Loucy (cell line): Measurements from ENCODE around the gene CACNA1C.

ENCODE experiments used
- H2AFZ ChIP-seq: fragments of 200-600 bp; sonication (generic); 2 replicates; pipeline ENCODE4 v1.6.0; 2016; ENCODE audit warnings: antibody characterized with exemption, mild to moderate bottlenecking, low read length, moderate library complexity
- H3F3A ChIP-seq: fragments of 200-600 bp; 2 replicates; pipeline ENCODE4 v1.6.0; 2016; ENCODE audit warnings: antibody characterized with exemption, low read depth, mild to moderate bottlenecking
- H3K27me3 ChIP-seq: fragments of 200-600 bp; sonication (generic); 2 replicates; pipeline ENCODE4 v1.6.1; 2014; ENCODE audit warnings: low read length, mild to moderate bottlenecking; ENCODE audit not compliant: insufficient read depth, poor library complexity, severe bottlenecking
- H3K36me3 ChIP-seq: fragments of 200-600 bp; sonication (generic); 2 replicates; pipeline ENCODE4 v1.6.1; 2016; ENCODE audit warnings: low read length; ENCODE audit not compliant: insufficient read depth
- H3K4me1 ChIP-seq: fragments of 200-600 bp; sonication (generic); 2 replicates; pipeline ENCODE4 v1.5.1; 2014; ENCODE audit warnings: low read length, mild to moderate bottlenecking; ENCODE audit not compliant: insufficient read depth, poor library complexity, severe bottlenecking
- H3K4me2 ChIP-seq: fragments of 200-600 bp; sonication (generic); 2 replicates; pipeline ENCODE4 v1.6.0; 2014; ENCODE audit warnings: antibody characterized with exemption, low read length, low read depth, mild to moderate bottlenecking; ENCODE audit not compliant: poor library complexity, severe bottlenecking
- H3K4me3 ChIP-seq: fragments of 200-600 bp; sonication (generic); 2 replicates; pipeline ENCODE4 v1.5.1; 2014; ENCODE audit warnings: low read length, mild to moderate bottlenecking, mixed read lengths; ENCODE audit not compliant: poor library complexity, severe bottlenecking
- H3K79me2 ChIP-seq: fragments of 200-600 bp; sonication (generic); 2 replicates; pipeline ENCODE4 v1.6.1; 2014; ENCODE audit warnings: low read length; ENCODE audit not compliant: insufficient read depth
- H3K9ac ChIP-seq: fragments of 200-600 bp; sonication (generic); 2 replicates; pipeline ENCODE4 v1.6.0; 2014; ENCODE audit warnings: mild to moderate bottlenecking, low read depth, low read length, moderate library complexity; ENCODE audit not compliant: poor library complexity, severe bottlenecking
- H3K9me2 ChIP-seq: fragments of 200-600 bp; sonication (generic); replicated peaks from 2 replicates; pipeline ENCODE4 v1.6.1; 2016; ENCODE audit warnings: low read depth, low read length, mixed read lengths
- H3K9me3 ChIP-seq: fragments of 200-600 bp; sonication (generic); 2 replicates; pipeline ENCODE4 v1.6.1; 2014; ENCODE audit warnings: mild to moderate bottlenecking, antibody characterized with exemption, low read length, low read depth; ENCODE audit not compliant: insufficient read depth
- H4K20me1 ChIP-seq: fragments of 200-600 bp; sonication (generic); 2 replicates; pipeline ENCODE4 v1.6.0; 2014; ENCODE audit warnings: antibody characterized with exemption, low read length, mild to moderate bottlenecking; ENCODE audit not compliant: insufficient read depth, poor library complexity, severe bottlenecking
- CTCF ChIP-seq: fragments of 200-600 bp; sonication (generic); conservative IDR thresholded peaks from 2 replicates; pipeline ENCODE4 v1.5.1; 2014; ENCODE audit warnings: mild to moderate bottlenecking, antibody characterized with exemption, low read length
- EZH2phosphoT487 ChIP-seq: fragments of 200-600 bp; IDR thresholded peaks from 2 replicates; pipeline ENCODE4 v1.6.1; 2018; ENCODE audit warnings: antibody characterized with exemption, mild to moderate bottlenecking, moderate library complexity, borderline replicate concordance

CACNA1C gene

DNA sequence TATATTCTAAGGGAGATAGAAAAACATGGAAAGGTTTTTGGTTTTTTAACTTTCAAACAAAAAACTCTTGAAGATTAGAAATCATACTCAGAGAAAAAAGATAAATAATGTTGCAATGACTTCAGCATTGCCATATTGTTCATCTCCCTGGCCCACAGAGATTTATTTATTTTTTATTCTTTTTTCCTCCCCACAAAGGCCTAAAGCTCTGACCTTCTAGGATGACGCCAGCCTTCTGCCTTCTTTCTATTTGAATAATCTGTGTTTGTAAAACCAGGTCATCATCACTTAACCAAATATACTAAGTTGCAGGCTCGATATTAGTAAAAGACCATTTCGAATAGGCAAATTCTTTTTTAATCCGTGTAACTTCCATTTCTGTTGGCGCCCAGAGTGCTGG lies 44.1 kb upstream of the CACNA1C start:
- Histone ChIP-seq H3K9me2 (no peaks in the 10 kb centered on the region), H3K4me3 (no peak overlapping the region), H3F3A (no peaks in the 10 kb centered on the region), H2AFZ (no peak overlapping the region), H3K9me3 (no peaks in the 10 kb centered on the region), H4K20me1 (no peaks in the 10 kb centered on the region), H3K79me2 (peaks cover 1% of the 10 kb centered on the region; the same call in 1 of the 2 replicates), H3K27me3 (no peaks in the 10 kb centered on the region), H3K36me3 (no peaks in the 10 kb centered on the region), H3K4me1 (peaks cover 5% of the 10 kb centered on the region), H3K9ac (no peak overlapping the region), H3K4me2 (no peak overlapping the region)
- TF ChIP-seq CTCF, result no peak
- TF ChIP-seq EZH2phosphoT487, result no peak

DNA sequence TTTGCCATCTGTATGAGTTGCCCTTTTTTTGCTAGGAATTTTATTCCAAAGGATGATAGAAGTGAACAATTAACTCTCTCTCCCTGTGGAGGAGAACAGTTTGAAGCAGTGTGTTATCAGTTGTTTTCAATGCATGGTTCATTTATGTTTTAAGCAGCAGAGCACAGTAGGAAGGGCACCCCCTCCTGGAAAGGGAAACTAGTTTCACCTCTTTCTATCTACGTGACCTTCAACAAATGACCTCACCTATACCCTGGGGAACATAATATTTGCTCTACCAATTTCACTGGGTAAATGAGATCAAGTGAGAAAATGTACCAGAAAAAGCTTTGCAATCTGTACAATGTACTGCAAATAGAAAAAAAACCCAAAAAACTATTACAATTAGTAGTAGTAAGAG lies 43.2 kb upstream of the CACNA1C start:
- no peak overlapping the region for H3K4me3 ChIP-seq
- H4K20me1 ChIP-seq, result no peaks in the 10 kb centered on the region
- no peaks in the 10 kb centered on the region for H3K9me2 ChIP-seq
- H3F3A ChIP-seq, result no peaks in the 10 kb centered on the region
- H3K9ac ChIP-seq, result no peak overlapping the region
- H3K9me3 ChIP-seq, result no peaks in the 10 kb centered on the region
- H3K4me1 ChIP-seq, result peaks cover 4% of the 10 kb centered on the region
- peak overlapping the region; percentile 70; the same call in 1 of the 2 replicates for H2AFZ ChIP-seq
- H3K27me3 ChIP-seq, result no peaks in the 10 kb centered on the region
- no peak overlapping the region for H3K4me2 ChIP-seq
- H3K36me3 ChIP-seq, result no peaks in the 10 kb centered on the region
- TF ChIP-seq CTCF, result peak; percentile 60
- TF ChIP-seq EZH2phosphoT487, result no peak
- no peaks in the 10 kb centered on the region for H3K79me2 ChIP-seq

DNA sequence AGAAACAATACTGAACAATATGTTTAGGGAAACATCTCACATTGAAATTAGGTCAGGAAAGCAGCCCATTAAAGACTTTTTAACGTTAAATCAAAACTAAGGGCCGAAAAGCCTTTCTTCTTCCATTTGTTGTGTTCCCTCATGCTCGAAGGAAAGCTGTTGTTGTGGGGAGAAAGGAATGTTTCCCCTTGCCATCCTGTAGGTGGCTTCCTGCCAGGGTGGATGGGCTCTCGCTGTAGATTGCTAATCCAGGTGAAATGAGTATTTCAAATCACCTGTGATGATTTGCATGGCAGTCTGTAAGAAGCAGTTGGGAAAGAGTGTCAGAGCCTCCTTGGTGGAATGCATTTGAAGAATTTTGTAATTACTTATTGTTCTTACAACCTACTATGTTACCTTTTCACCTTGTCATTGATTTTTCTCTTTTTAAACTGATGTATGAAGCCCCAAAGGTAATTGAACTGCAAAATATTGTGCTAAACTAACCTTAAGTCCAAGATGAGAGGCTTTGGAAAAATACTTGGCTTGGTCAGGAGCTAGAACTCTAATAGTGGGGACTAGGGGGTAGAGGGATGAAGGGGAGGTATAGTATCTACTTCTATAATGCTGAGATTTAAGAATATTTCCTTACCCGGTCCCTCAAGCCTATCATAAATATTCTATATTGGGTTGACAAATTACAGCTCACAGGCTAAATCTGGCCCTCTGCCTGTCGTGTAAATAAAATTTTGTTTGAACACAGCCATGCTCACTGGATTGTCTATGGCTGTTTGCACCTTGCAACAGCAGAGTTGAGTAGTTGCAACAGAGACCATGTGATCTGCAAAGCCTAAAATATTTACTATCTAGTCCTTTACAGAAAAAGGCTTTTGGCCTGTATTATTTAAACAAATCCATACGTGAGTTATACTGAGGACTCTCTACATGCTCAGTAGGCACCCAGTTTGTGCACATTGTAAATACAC lies 40.9 kb upstream of the CACNA1C start:
- Histone ChIP-seq H2AFZ (no peak overlapping the region), H3F3A (no peaks in the 10 kb centered on the region)
- TF ChIP-seq CTCF (peak; percentile 38; the same call in 1 of the 2 replicates), EZH2phosphoT487 (no peak)

More for the DNA sequence above, 40.9 kb upstream of the CACNA1C start:
- Histone ChIP-seq H3K27me3 (no peaks in the 10 kb centered on the region), H3K79me2 (no peaks in the 10 kb centered on the region), H3K9me2 (no peaks in the 10 kb centered on the region), H3K9ac (no peak overlapping the region), H3K4me2 (no peak overlapping the region), H3K4me3 (no peak overlapping the region), H3K9me3 (no peaks in the 10 kb centered on the region), H4K20me1 (no peaks in the 10 kb centered on the region), H3K4me1 (no peaks in the 10 kb centered on the region), H3K36me3 (no peaks in the 10 kb centered on the region)
